Left renal pelvis (tissue), 4 donors: Measurements from ENCODE around the gene COL4A1. TPM values are rescaled to one million over a fixed set of nuclear protein-coding genes. Genes with fewer than 3 reads are reported as not detected.
"Not testable (repeated sequence)": the region's sequence is repeated elsewhere in the genome, so short reads cannot be mapped to it uniquely, and the experiment has no call there.

Source experiments
- DNase-seq, 4 donors: peaks; one replicate each; pipeline ENCODE4 v3.0.0-alpha.2; 2013; ENCODE audit warnings: low read depth in 4 of 4, low spot score in 3 of 4
- polyA plus RNA-seq, 4 donors: library from polyadenylated mRNA; unstranded; fragments of 120-200 nt; gene quantifications; one replicate each; pipeline ENCODE4 v1.2.1, GENCODE V29; 2013; ENCODE audit not compliant: insufficient read length in 4 of 4

Gene COL4A1
- polyA plus RNA-seq, 4 donors = 420 to 713 (median 538) TPM

- DNase-seq = no peak
Measured at GRCh38 chr13:110126391-110126961, 180.5 kb downstream of the COL4A1 start.

GRCh38 chr13:110125613-110126272, 181.2 kb downstream of the COL4A1 start:
- DNase-seq = no peak

GRCh38 chr13:110125157-110125556, 181.8 kb downstream of the COL4A1 start:
- DNase-seq = no peak

GRCh38 chr13:110124201-110124940, 182.6 kb downstream of the COL4A1 start:
- DNase-seq = no peak

- DNase-seq = no peak
Measured at GRCh38 chr13:110123041-110123809, 183.7 kb downstream of the COL4A1 start.

GRCh38 chr13:110121422-110122083, 185.4 kb downstream of the COL4A1 start:
- no peak for DNase-seq

- DNase-seq = no peak
Measured at GRCh38 chr13:110119935-110120905, 186.7 kb downstream of the COL4A1 start.

GRCh38 chr13:110118106-110118505, 188.9 kb downstream of the COL4A1 start:
- no peak for DNase-seq

GRCh38 chr13:110116072-110116487, 190.9 kb downstream of the COL4A1 start:
- no peak for DNase-seq

GRCh38 chr13:110115591-110115990, 191.4 kb downstream of the COL4A1 start:
- no peak for DNase-seq

- no peak for DNase-seq
Measured at GRCh38 chr13:110114316-110114715, 192.6 kb downstream of the COL4A1 start.

GRCh38 chr13:110113284-110113764, 193.6 kb downstream of the COL4A1 start:
- no peak for DNase-seq

- not testable (repeated sequence) for DNase-seq
Measured at GRCh38 chr13:110112379-110112778, 194.6 kb downstream of the COL4A1 start.

GRCh38 chr13:110110783-110111182, 196.2 kb downstream of the COL4A1 start:
- no peak for DNase-seq

GRCh38 chr13:110109910-110110309, 197.0 kb downstream of the COL4A1 start:
- no peak for DNase-seq

GRCh38 chr13:110109140-110109783, 197.7 kb downstream of the COL4A1 start:
- DNase-seq = no peak

GRCh38 chr13:110108348-110109139, 198.4 kb downstream of the COL4A1 start:
- DNase-seq = peak in 2 of 4 donors; percentile 39 to 54
